Amniotic epithelial cell (primary cell): ENCODE measurements around the gene ROPN1L.
"Not testable (repeated sequence)": the region's sequence is repeated elsewhere in the genome, so short reads cannot be mapped to it uniquely, and the experiment has no call there.

ENCODE experiments used
- DNase-seq: peaks from one replicate; pipeline ENCODE4 v3.0.0-alpha.2; 2010; ENCODE audit warnings: low read depth

The ROPN1L gene

GRCh38 chr5:10478436-10478835, 36.8 kb downstream of the ROPN1L start:
- no peak for DNase-seq

- DNase-seq = peak; percentile 75
These were observed 37.6 kb downstream of the ROPN1L start for GRCh38 chr5:10479154-10479721.

- no peak for DNase-seq
These were observed 38.7 kb downstream of the ROPN1L start for GRCh38 chr5:10480237-10480985.

- DNase-seq = no peak
These were observed 39.7 kb downstream of the ROPN1L start for GRCh38 chr5:10481241-10481935.

- no peak for DNase-seq
These were observed 41.3 kb downstream of the ROPN1L start for GRCh38 chr5:10482791-10483530.

- DNase-seq = no peak
These were observed 43.1 kb downstream of the ROPN1L start for GRCh38 chr5:10484774-10485141.

GRCh38 chr5:10485142-10485795, 43.6 kb downstream of the ROPN1L start:
- peak; percentile 98 for DNase-seq

- no peak for DNase-seq
These were observed 44.2 kb downstream of the ROPN1L start for GRCh38 chr5:10485897-10486296.

GRCh38 chr5:10486511-10487344, 45.0 kb downstream of the ROPN1L start:
- DNase-seq = no peak

- DNase-seq = no peak
These were observed 46.5 kb downstream of the ROPN1L start for GRCh38 chr5:10488144-10488543.

- no peak for DNase-seq
These were observed 48.2 kb downstream of the ROPN1L start for GRCh38 chr5:10489810-10490426.

- no peak for DNase-seq
These were observed 49.4 kb downstream of the ROPN1L start for GRCh38 chr5:10490927-10491672.

- DNase-seq = no peak
These were observed 50.0 kb downstream of the ROPN1L start for GRCh38 chr5:10491673-10492026.

GRCh38 chr5:10493884-10494283, 52.2 kb downstream of the ROPN1L start:
- no peak for DNase-seq

GRCh38 chr5:10494497-10494896, 52.8 kb downstream of the ROPN1L start:
- DNase-seq = not testable (repeated sequence)

GRCh38 chr5:10497554-10497953, 55.9 kb downstream of the ROPN1L start:
- DNase-seq = no peak

GRCh38 chr5:10498350-10498749, 56.7 kb downstream of the ROPN1L start:
- DNase-seq = no peak

GRCh38 chr5:10499066-10499465, 57.4 kb downstream of the ROPN1L start:
- DNase-seq = no peak

GRCh38 chr5:10499776-10500175, 58.1 kb downstream of the ROPN1L start:
- DNase-seq = no peak

- DNase-seq = no peak
These were observed 59.0 kb downstream of the ROPN1L start for GRCh38 chr5:10500669-10501068.
